Right lobe of liver (tissue), 4 donors: ENCODE results near the gene SERINC2.

ENCODE experiments used
- CTCF ChIP-seq, 4 donors: fragments of 200-600 bp in 3 of 4; fragments of 450-650 bp in 1 of 4; IDR thresholded peaks; one replicate each; pipeline versions ENCODE4 v1.5.1 to v1.8.0; 2016 to 2022; ENCODE audit warnings: antibody characterized with exemption in 4 of 4, mild to moderate bottlenecking in 2 of 4
- POLR2A ChIP-seq: fragments of 450-650 bp; IDR thresholded peaks from one replicate; pipeline ENCODE4 v1.6.1; 2017; ENCODE audit warnings: antibody characterized with exemption, mild to moderate bottlenecking
- donor health status: DM: no; HTN: no; CAD: no.
- donor health status: DM: no; HTN: no; CAD: no.
- donor health status: DM: no; HTN: yes; CAD: no.

GRCh38 chr1:31437433-31438037 lies 24.5 kb downstream of the SERINC2 start:
- TF ChIP-seq CTCF (IDR thresholded peaks at IDR 0.05) (no peak), POLR2A (no peak)
